ENCODE data around the gene FAT4.

Gene FAT4

DNA sequence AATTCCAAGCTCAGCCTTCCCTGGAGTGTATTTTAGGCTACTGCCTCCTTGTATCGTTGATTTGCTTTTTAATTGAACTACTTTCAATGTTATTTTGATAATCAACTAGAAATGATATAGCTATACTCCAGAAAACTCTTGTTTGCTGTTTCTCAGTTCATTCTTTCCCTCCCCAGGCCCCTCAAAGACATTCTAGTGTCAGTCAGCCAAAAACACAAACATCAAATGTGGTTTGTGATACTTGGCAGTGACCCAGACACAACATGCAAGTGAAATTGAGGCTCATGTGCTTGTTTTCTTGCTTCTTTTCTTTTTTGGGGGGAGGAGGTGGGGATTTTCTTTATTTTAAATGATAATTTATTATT, 7.6 kb downstream of the FAT4 start (continued):
- 0 out of 2 replicates have a peak, but pooled peaks have one; percentile 34 for TF ChIP-seq PATZ1 (tag by site-specific recombination; IDR thresholded peaks at IDR 0.05)

- no peak overlapping the region for H3K27ac ChIP-seq (ENCODE audit: extremely low read depth, low read depth, low read length)
- no peaks in the 10 kb centered on the region for H3K36me3 ChIP-seq (ENCODE audit: control insufficient read depth in 2 of 2, insufficient read depth in 1 of 2, low read length in 2 of 2)
- ChIA-PET POLR2A (interaction anchor here (1.7 kb wide), 1 partner anchor 9 kb away, joined by 7 read pairs; the partner anchor contains the start of gene FAT4), CTCF (interaction anchor here (0.6 to 0.7 kb wide), 2 partner anchors 357 to 603 kb away, joined by 3 to 6 read pairs; no protein-coding TSS in a partner anchor)
- no peaks in the 10 kb centered on the region for H3K9me3 ChIP-seq (ENCODE audit: control insufficient read depth, insufficient read depth, low read depth, low read length)
- H3K4me1 ChIP-seq (ENCODE audit: control insufficient read depth, insufficient read depth, low read length): peaks cover 6% of the 10 kb centered on the region
- 0 out of 2 replicates have a peak, but pooled peaks have one; percentile 15 for TF ChIP-seq KLF10 (tag by site-specific recombination; IDR thresholded peaks at IDR 0.05)
- no peak for TF ChIP-seq ZBTB17 (tag by site-specific recombination; IDR thresholded peaks at IDR 0.05)
- no peak for TF ChIP-seq TSHZ1 (tag by site-specific recombination; IDR thresholded peaks at IDR 0.05; ENCODE audit: borderline replicate concordance)
- peak; percentile 35; the same call in 1 of the 2 replicates for TF ChIP-seq ZNF843 (tag by site-specific recombination; IDR thresholded peaks at IDR 0.05)
- TF ChIP-seq, protein P1, sequence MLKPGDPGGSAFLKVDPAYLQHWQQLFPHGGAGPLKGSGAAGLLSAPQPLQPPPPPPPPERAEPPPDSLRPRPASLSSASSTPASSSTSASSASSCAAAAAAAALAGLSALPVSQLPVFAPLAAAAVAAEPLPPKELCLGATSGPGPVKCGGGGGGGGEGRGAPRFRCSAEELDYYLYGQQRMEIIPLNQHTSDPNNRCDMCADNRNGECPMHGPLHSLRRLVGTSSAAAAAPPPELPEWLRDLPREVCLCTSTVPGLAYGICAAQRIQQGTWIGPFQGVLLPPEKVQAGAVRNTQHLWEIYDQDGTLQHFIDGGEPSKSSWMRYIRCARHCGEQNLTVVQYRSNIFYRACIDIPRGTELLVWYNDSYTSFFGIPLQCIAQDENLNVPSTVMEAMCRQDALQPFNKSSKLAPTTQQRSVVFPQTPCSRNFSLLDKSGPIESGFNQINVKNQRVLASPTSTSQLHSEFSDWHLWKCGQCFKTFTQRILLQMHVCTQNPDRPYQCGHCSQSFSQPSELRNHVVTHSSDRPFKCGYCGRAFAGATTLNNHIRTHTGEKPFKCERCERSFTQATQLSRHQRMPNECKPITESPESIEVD (tag by site-specific recombination; IDR thresholded peaks at IDR 0.05): peak; percentile 93
- TF ChIP-seq ZXDB (tag by site-specific recombination; IDR thresholded peaks at IDR 0.05): 0 out of 2 replicates have a peak, but pooled peaks have one; percentile 34
- TF ChIP-seq, protein P2, sequence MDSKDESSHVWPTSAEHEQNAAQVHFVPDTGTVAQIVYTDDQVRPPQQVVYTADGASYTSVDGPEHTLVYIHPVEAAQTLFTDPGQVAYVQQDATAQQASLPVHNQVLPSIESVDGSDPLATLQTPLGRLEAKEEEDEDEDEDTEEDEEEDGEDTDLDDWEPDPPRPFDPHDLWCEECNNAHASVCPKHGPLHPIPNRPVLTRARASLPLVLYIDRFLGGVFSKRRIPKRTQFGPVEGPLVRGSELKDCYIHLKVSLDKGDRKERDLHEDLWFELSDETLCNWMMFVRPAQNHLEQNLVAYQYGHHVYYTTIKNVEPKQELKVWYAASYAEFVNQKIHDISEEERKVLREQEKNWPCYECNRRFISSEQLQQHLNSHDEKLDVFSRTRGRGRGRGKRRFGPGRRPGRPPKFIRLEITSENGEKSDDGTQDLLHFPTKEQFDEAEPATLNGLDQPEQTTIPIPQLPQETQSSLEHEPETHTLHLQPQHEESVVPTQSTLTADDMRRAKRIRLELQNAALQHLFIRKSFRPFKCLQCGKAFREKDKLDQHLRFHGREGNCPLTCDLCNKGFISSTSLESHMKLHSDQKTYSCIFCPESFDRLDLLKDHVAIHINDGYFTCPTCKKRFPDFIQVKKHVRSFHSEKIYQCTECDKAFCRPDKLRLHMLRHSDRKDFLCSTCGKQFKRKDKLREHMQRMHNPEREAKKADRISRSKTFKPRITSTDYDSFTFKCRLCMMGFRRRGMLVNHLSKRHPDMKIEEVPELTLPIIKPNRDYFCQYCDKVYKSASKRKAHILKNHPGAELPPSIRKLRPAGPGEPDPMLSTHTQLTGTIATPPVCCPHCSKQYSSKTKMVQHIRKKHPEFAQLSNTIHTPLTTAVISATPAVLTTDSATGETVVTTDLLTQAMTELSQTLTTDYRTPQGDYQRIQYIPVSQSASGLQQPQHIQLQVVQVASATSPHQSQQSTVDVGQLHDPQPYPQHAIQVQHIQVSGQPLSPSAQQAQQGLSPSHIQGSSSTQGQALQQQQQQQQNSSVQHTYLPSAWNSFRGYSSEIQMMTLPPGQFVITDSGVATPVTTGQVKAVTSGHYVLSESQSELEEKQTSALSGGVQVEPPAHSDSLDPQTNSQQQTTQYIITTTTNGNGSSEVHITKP (tag by site-specific recombination; IDR thresholded peaks at IDR 0.05): no peak
- peak; percentile 49; the same call in 1 of the 2 replicates for TF ChIP-seq ZNF10 (tag by site-specific recombination; IDR thresholded peaks at IDR 0.05)
- TF ChIP-seq ZEB2 (tag by site-specific recombination; IDR thresholded peaks at IDR 0.05): 0 out of 2 replicates have a peak, but pooled peaks have one; percentile 44
- no peak for TF ChIP-seq SP7 (tag by site-specific recombination; IDR thresholded peaks at IDR 0.05)
- H3K4me3 ChIP-seq (ENCODE audit: low read depth, low read length): peak overlapping the region; percentile 5; the same call in 1 of the 2 replicates
Measured at GRCh38 chr4:125323654-125324053, 8.9 kb downstream of the FAT4 start.

DNA sequence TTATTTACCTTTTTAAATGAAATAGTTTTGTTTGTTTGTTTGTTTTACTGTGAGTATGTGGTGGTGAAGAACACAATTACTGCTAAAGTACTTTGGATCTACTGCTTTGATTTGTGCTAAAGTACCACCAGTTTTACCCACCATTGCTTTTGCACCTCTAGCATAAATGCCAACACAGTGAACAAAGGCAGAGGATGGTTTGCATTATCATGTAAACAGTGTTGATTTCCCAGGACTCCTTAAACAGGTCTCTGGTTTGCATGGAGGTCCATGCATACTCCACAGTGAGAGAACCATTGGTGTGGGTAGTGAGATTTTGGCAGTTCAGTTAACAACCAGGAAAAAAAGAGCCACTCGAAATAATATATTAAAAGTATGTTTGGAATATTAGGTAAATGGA, 11.0 kb downstream of the FAT4 start:
- CTCF ChIA-PET: no interaction called here
- Histone ChIP-seq H3K4me1 (ENCODE audit: control insufficient read depth, insufficient read depth, low read length) (peaks cover 6% of the 10 kb centered on the region), H3K9me3 (ENCODE audit: control insufficient read depth, insufficient read depth, low read depth, low read length) (no peaks in the 10 kb centered on the region), H3K27ac (ENCODE audit: extremely low read depth, low read depth, low read length) (no peak overlapping the region), H3K4me3 (ENCODE audit: low read depth, low read length) (no peak overlapping the region), H3K36me3 (ENCODE audit: control insufficient read depth in 2 of 2, insufficient read depth in 1 of 2, low read length in 2 of 2) (no peaks in the 10 kb centered on the region)
- POLR2A ChIA-PET: no interaction called here
- no peak for TF ChIP-seq ZNF837 (tag by site-specific recombination; IDR thresholded peaks at IDR 0.05)
- no peak for TF ChIP-seq FEZF1 (tag by site-specific recombination; IDR thresholded peaks at IDR 0.05)
- TF ChIP-seq, protein P3, sequence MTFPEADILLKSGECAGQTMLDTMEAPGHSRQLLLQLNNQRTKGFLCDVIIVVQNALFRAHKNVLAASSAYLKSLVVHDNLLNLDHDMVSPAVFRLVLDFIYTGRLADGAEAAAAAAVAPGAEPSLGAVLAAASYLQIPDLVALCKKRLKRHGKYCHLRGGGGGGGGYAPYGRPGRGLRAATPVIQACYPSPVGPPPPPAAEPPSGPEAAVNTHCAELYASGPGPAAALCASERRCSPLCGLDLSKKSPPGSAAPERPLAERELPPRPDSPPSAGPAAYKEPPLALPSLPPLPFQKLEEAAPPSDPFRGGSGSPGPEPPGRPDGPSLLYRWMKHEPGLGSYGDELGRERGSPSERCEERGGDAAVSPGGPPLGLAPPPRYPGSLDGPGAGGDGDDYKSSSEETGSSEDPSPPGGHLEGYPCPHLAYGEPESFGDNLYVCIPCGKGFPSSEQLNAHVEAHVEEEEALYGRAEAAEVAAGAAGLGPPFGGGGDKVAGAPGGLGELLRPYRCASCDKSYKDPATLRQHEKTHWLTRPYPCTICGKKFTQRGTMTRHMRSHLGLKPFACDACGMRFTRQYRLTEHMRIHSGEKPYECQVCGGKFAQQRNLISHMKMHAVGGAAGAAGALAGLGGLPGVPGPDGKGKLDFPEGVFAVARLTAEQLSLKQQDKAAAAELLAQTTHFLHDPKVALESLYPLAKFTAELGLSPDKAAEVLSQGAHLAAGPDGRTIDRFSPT (tag by site-specific recombination; IDR thresholded peaks at IDR 0.05): no peak
- TF ChIP-seq ZBTB26 (tag by site-specific recombination; optimal IDR thresholded peaks at IDR 0.05): no peak

Measured in HEK293 (cell line).